Endothelial cell of umbilical vein (primary cell): ENCODE results near the gene TGFBI. TPM values are rescaled to one million over a fixed set of nuclear protein-coding genes. Genes with fewer than 3 reads are reported as not detected.

Experiments
- BruUV-seq: library from RNA; stranded (reverse); fragments of 400-500 nt; replicated peaks from 2 replicates; lab custom pipeline; 2021; lab: Mats Ljungman, UMichigan
- CTCF ChIA-PET: fragments of 300-600, 350-600 bp; sonication (Branson Sonifier 250); formaldehyde crosslinking; loops from one replicate; lab custom pipeline; 2021; ENCODE audit warnings: antibody characterized with exemption, inconsistent platforms; lab: Charles Lee
- POLR2A ChIA-PET: fragments of 300-600, 350-600 bp; sonication (Branson Sonifier 250); formaldehyde crosslinking; loops from one replicate; lab custom pipeline; 2021; ENCODE audit warnings: antibody characterized with exemption, inconsistent platforms; lab: Charles Lee
- DNase-seq: peaks from one replicate; pipeline ENCODE4 v3.0.0-alpha.2; 2011; ENCODE audit warnings: low read depth, low spot score
- FAIRE-seq: peaks from 2 replicates; lab custom pipeline; 2011; peaks lifted over from hg19 to GRCh38; lab: Jason Lieb, UNC
- H2AFZ ChIP-seq: 2 replicates; pipeline ENCODE4 v1.6.0; 2012; ENCODE audit warnings: low read depth, low read length, control low read depth, inconsistent platforms
- H3K27ac ChIP-seq: 2 replicates; pipeline ENCODE4 v1.5.1; 2011; ENCODE audit warnings: low read depth, mild to moderate bottlenecking, control low read depth, low read length, moderate library complexity; ENCODE audit not compliant: insufficient read depth
- H3K27me3 ChIP-seq, 2 experiments: 2 replicates each; pipeline versions ENCODE4 v1.6.0 to v1.6.1; 2011; ENCODE audit warnings: low read length in 2 of 2, mixed read lengths in 1 of 2; ENCODE audit not compliant: control insufficient read depth in 2 of 2, insufficient read depth in 2 of 2
- H3K36me3 ChIP-seq, 2 experiments: 2 replicates in 1 of 2; 3 replicates in 1 of 2; pipeline ENCODE4 v1.5.1; 2011; ENCODE audit warnings: low read length in 2 of 2, mild to moderate bottlenecking in 1 of 2, moderate library complexity in 1 of 2; ENCODE audit not compliant: control insufficient read depth in 2 of 2, insufficient read depth in 2 of 2; ENCODE audit errors: extremely low read depth in 1 of 2
- H3K4me1 ChIP-seq: 3 replicates; pipeline ENCODE4 v1.5.1; 2011; ENCODE audit warnings: mild to moderate bottlenecking, low read length; ENCODE audit not compliant: control insufficient read depth, insufficient read depth; ENCODE audit errors: extremely low read depth
- H3K4me2 ChIP-seq: 2 replicates; pipeline ENCODE4 v1.6.1; 2011; ENCODE audit warnings: low read length, control low read depth, mixed read lengths; ENCODE audit not compliant: insufficient read depth
- H3K4me3 ChIP-seq, 3 experiments: fragments of 200-600 bp in 1 of 3; sonication (generic), shearing (Covaris generic) in 1 of 3; replicated peaks in 1 of 3; 2 replicates each; pipeline ENCODE4 v1.5.1; 2011 to 2016; ENCODE audit warnings: control low read depth in 3 of 3, low read length in 3 of 3, mild to moderate bottlenecking in 2 of 3, inconsistent platforms in 1 of 3, low read depth in 1 of 3, moderate library complexity in 1 of 3; ENCODE audit not compliant: insufficient read depth in 1 of 3
- H3K79me2 ChIP-seq: 2 replicates; pipeline ENCODE4 v1.6.0; 2012; ENCODE audit warnings: low read length, inconsistent platforms; ENCODE audit not compliant: control insufficient read depth, insufficient read depth
- H3K9ac ChIP-seq: replicated peaks from 2 replicates; pipeline ENCODE3; 2011; ENCODE audit warnings: low read length, control low read depth; ENCODE audit not compliant: insufficient read depth; ENCODE audit errors: extremely low read depth
- H3K9me1 ChIP-seq: replicated peaks from 3 replicates; pipeline ENCODE4 v1.6.0; 2011; ENCODE audit warnings: mild to moderate bottlenecking, low read length; ENCODE audit not compliant: control insufficient read depth, insufficient read depth; ENCODE audit errors: extremely low read depth
- H3K9me3 ChIP-seq: replicated peaks from 2 replicates; pipeline ENCODE4 v1.5.1; 2012; ENCODE audit warnings: low read length, inconsistent platforms; ENCODE audit not compliant: control insufficient read depth, insufficient read depth
- H4K20me1 ChIP-seq: replicated peaks from 2 replicates; pipeline ENCODE3; 2011; ENCODE audit warnings: mild to moderate bottlenecking, low read length; ENCODE audit not compliant: control insufficient read depth, insufficient read depth; ENCODE audit errors: extremely low read depth
- EZH2 ChIP-seq: IDR thresholded peaks from 2 replicates; pipeline ENCODE4 v1.6.1; 2012; ENCODE audit warnings: borderline replicate concordance, low read depth, mild to moderate bottlenecking, moderate library complexity, low read length, inconsistent platforms; ENCODE audit not compliant: severe bottlenecking
- FOS ChIP-seq: IDR thresholded peaks from 2 replicates; pipeline ENCODE4 v1.6.1; 2011; ENCODE audit warnings: mild to moderate bottlenecking, low read length, moderate library complexity, borderline replicate concordance; ENCODE audit not compliant: insufficient read depth
- GATA2 ChIP-seq: IDR thresholded peaks from 2 replicates; pipeline ENCODE4 v1.7.0; 2011; ENCODE audit warnings: low read depth, mild to moderate bottlenecking, moderate library complexity, mixed read lengths, low read length; ENCODE audit not compliant: insufficient read length, insufficient read depth
- JUN ChIP-seq: IDR thresholded peaks from 2 replicates; pipeline ENCODE4 v1.6.1; 2011; ENCODE audit warnings: borderline replicate concordance, low read depth; ENCODE audit not compliant: insufficient read length, insufficient read depth
- MYC ChIP-seq: IDR thresholded peaks from one replicate; pipeline ENCODE4 v1.6.1; 2011; ENCODE audit warnings: mild to moderate bottlenecking, low read depth, low read length
- POLR2A ChIP-seq: IDR thresholded peaks from 2 replicates; pipeline ENCODE4 v1.6.1; 2012; ENCODE audit warnings: low read depth, mild to moderate bottlenecking, control low read depth, low read length
- POLR2AphosphoS5 ChIP-seq: IDR thresholded peaks from 2 replicates; pipeline ENCODE4 v1.6.1; 2012; ENCODE audit warnings: low read depth, mild to moderate bottlenecking, control low read depth, low read length, moderate library complexity; ENCODE audit not compliant: insufficient read depth
- dilution Hi-C: fragments of 300-500 bp; cut with MboI; formaldehyde crosslinking; loops from one replicate; pipeline ENCODE4 v1.15.0; 2019; ENCODE audit warnings: low sequenced_read_pairs; ENCODE audit not compliant: extremely low pct_ligation_motif_present
- intact Hi-C: fragments of 100-400 bp; cut with micrococcal nuclease; formaldehyde crosslinking; loops from one replicate; pipeline ENCODE4 v1.10.0; 2022
- polyA plus RNA-seq, 4 experiments: library from polyadenylated mRNA; depleted of rRNA in 3 of 4; stranded (reverse) in 3 of 4; unstranded in 1 of 4; fragments of >200 nt; gene quantifications; 2 replicates each; pipeline versions ENCODE4 v1.2.1 to v1.2.3, GENCODE V29; 2011 to 2012; ENCODE audit warnings: missing spikeins in 1 of 4
- total RNA-seq: library from RNA; stranded (reverse); gene quantifications from 2 replicates; pipeline ENCODE4 v1.2.3, GENCODE V29; 2021
- TF ChIP-seq, protein P1 (sequence below): IDR thresholded peaks from 2 replicates; pipeline ENCODE4 v1.6.1; 2011; ENCODE audit not compliant: insufficient read depth, insufficient read length
- TF ChIP-seq, protein P2 (sequence below), 2 donors: IDR thresholded peaks; 1 replicate in 1 of 2; 2 replicates in 1 of 2; pipeline ENCODE4 v1.5.1; 2011; ENCODE audit warnings: low read length in 2 of 2, mild to moderate bottlenecking in 2 of 2, moderate library complexity in 2 of 2, control low read depth in 1 of 2, inconsistent platforms in 1 of 2, low read depth in 1 of 2; ENCODE audit not compliant: insufficient read depth in 1 of 2; ENCODE audit errors: extremely low read depth in 1 of 2

Gene TGFBI
- total and polyA plus RNA-seq, 2 donors (not counting 3 experiments of a cell fraction or from before 2014, with no cell fraction given) = 6.5 to 18.9 TPM

DNA sequence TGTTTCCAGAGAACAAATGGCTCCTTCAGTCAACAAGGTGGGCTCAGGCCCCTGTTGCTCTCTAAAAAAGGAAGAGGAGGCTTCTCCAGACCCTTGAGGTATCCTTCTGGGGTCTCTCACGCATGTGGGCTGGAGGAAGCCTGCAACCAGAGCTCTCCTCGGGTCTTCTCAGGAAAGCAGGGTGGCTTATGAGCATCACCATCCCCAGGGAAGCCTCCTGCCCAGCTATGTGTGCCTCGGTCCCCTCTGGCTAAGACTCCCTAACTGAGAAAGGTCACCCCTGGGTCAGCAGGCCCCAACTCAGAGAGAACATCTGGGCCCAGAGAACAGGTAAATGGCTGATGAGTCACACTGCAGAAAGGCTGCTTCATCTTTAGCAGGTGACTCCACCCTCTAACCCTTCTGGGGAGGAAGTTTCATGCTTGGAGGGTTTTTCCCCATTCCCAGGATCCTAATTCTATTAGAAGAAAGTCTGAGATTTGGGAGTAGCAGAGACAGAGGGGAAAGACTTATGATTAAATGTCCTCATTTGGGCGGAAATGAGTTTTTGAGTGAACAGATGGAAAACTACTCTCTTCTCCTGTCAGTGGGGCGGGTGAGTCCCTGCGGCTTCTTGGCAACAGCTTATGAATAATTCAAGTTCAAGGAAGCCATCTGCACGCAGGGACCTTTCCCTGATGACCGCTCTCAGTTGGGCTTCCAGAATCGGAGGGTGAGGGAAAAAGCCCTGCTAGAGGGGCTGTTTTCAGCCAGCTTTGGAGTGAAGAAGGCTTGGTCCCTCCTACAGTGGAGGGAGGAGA lies 41.9 kb downstream of the TGFBI start:
- Histone ChIP-seq H3K9me3 (no peaks in the 10 kb centered on the region), H3K27me3 (peaks cover 0 to 7% of the 10 kb centered on the region in 2 experiments), H3K9me1 (no peaks in the 10 kb centered on the region), H3K4me3 (no peak overlapping the region), H3K4me2 (no peak overlapping the region), H3K9ac (no peak overlapping the region), H4K20me1 (no peaks in the 10 kb centered on the region), H3K27ac (no peak overlapping the region), H3K36me3 (no peaks in the 10 kb centered on the region), H3K79me2 (no peaks in the 10 kb centered on the region), H2AFZ (no peak overlapping the region), H3K4me1 (no peaks in the 10 kb centered on the region)
- ChIA-PET POLR2A (interaction anchor here (1.3 kb wide), 1 partner anchor 11 kb away, joined by 3 read pairs; no protein-coding TSS in a partner anchor), CTCF (interaction anchor here (1.1 to 1.8 kb wide), 2 partner anchors 93 to 126 kb away, joined by 5 to 9 read pairs; no protein-coding TSS in a partner anchor)
- dilution Hi-C loops = no loop called here
- TF ChIP-seq MYC (no peak), FOS (no peak), JUN (no peak), POLR2A (no peak), GATA2 (no peak), EZH2 (no peak), POLR2AphosphoS5 (no peak)
- TF ChIP-seq, protein P1, sequence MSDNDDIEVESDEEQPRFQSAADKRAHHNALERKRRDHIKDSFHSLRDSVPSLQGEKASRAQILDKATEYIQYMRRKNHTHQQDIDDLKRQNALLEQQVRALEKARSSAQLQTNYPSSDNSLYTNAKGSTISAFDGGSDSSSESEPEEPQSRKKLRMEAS = no peak
- TF ChIP-seq, protein P2, sequence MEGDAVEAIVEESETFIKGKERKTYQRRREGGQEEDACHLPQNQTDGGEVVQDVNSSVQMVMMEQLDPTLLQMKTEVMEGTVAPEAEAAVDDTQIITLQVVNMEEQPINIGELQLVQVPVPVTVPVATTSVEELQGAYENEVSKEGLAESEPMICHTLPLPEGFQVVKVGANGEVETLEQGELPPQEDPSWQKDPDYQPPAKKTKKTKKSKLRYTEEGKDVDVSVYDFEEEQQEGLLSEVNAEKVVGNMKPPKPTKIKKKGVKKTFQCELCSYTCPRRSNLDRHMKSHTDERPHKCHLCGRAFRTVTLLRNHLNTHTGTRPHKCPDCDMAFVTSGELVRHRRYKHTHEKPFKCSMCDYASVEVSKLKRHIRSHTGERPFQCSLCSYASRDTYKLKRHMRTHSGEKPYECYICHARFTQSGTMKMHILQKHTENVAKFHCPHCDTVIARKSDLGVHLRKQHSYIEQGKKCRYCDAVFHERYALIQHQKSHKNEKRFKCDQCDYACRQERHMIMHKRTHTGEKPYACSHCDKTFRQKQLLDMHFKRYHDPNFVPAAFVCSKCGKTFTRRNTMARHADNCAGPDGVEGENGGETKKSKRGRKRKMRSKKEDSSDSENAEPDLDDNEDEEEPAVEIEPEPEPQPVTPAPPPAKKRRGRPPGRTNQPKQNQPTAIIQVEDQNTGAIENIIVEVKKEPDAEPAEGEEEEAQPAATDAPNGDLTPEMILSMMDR (IDR thresholded peaks at IDR 0.05; ENCODE audit: extremely low read depth in 1 of 2, insufficient read depth in 1 of 2, low read depth in 1 of 2, low read length in 2 of 2) = no peak
- DNase-seq (no peak), FAIRE-seq (no peak)
- no TSS peak for BruUV-seq
- intact Hi-C loops = no loop called here
